Suprapubic skin (tissue), 4 donors: ENCODE measurements around the gene DAB2IP. TPM values are rescaled to one million over a fixed set of nuclear protein-coding genes. Genes with fewer than 3 reads are reported as not detected.

ENCODE experiments used
- DNase-seq, 2 donors: peaks; one replicate each; pipeline ENCODE4 v3.0.0-alpha.2; 2019; ENCODE audit warnings: low spot score in 2 of 2
- H3K27ac ChIP-seq: fragments of 200-600 bp; sonication (generic); one replicate; pipeline ENCODE4 v1.5.1; 2019
- H3K27me3 ChIP-seq: fragments of 200-600 bp; sonication (generic); one replicate; pipeline ENCODE4 v1.5.1; 2019
- H3K36me3 ChIP-seq: fragments of 200-600 bp; sonication (generic); one replicate; pipeline ENCODE4 v1.5.1; 2019
- H3K4me1 ChIP-seq: fragments of 200-600 bp; sonication (generic); one replicate; pipeline ENCODE4 v1.5.1; 2019
- H3K4me3 ChIP-seq: fragments of 200-600 bp; sonication (generic); one replicate; pipeline ENCODE4 v1.5.1; 2019; ENCODE audit warnings: mild to moderate bottlenecking
- H3K9me3 ChIP-seq: fragments of 200-600 bp; sonication (generic); one replicate; pipeline ENCODE4 v1.5.1; 2019
- CTCF ChIP-seq, 2 donors: fragments of 200-600 bp in 1 of 2; fragments of 450-650 bp in 1 of 2; sonication (generic) in 1 of 2; IDR thresholded peaks; one replicate each; pipeline ENCODE4 v1.5.1; 2016 to 2019; ENCODE audit warnings: antibody characterized with exemption in 2 of 2, mild to moderate bottlenecking in 1 of 2, moderate library complexity in 1 of 2
- EP300 ChIP-seq: sonication (generic); formaldehyde crosslinking; IDR thresholded peaks from one replicate; pipeline ENCODE4 v1.6.1; 2017; ENCODE audit warnings: antibody characterized with exemption
- POLR2A ChIP-seq, 2 donors: fragments of 450-650 bp; IDR thresholded peaks; one replicate each; pipeline ENCODE4 v1.6.1; 2017; ENCODE audit warnings: antibody characterized with exemption in 2 of 2, mild to moderate bottlenecking in 2 of 2, moderate library complexity in 2 of 2
- POLR2AphosphoS5 ChIP-seq, 3 donors: sonication (generic); formaldehyde crosslinking; IDR thresholded peaks; one replicate each; pipeline ENCODE4 v1.6.1; 2017; ENCODE audit warnings: antibody characterized with exemption in 3 of 3
- WGBS: methylation state at CpG from one replicate; pipeline ENCODE4 v1.1.5; 2018; 5-methylcytosine and 5-hydroxymethylcytosine counted together
- total RNA-seq, 4 donors: library from RNA; depleted of rRNA; stranded (reverse); fragments of >200 nt; gene quantifications; one replicate each; pipeline ENCODE4 v1.1.0, GENCODE V29; 2016

Gene DAB2IP
- total RNA-seq, 4 donors from 2014 or later: 47.6 to 55.6 (median 50.3) TPM

DNA sequence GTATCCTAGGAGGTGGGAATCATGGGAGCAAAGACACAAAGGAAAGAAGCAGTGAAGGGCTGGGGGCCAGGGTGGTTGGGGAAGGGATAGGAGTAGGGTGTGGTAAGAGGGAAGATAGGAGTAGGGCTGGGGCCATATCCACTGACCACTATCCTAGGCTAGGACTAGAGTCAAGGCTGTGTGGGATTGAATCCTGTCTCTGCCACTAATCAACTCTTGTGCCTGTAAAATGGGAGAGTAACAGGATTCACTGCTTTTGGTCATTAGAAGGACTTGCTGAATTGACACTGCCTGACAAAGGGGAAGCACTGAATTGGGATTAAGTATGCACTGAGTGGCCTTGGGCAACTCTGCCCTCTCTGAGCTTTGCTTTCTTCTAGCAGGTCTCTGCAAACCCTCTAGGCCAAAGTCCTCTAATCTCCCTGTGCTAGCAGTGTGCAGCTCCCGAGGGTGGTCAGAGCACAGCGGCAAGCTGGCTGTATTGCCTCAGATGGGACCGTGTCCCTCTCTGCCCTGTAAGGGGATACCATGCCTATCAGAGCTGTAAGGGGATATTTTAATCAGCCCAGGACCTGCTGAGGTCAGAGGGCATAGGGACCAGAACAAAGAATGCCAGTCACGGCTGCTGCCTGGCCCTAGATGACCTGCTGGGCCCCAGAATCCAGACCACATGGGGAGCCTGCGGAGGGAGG, 12.4 kb upstream of the DAB2IP start:
- Histone ChIP-seq H3K36me3 (no peaks in the 10 kb centered on the region), H3K4me3 (no peak overlapping the region), H3K4me1 (peaks cover 41% of the 10 kb centered on the region), H3K9me3 (no peaks in the 10 kb centered on the region), H3K27ac (no peak overlapping the region), H3K27me3 (no peaks in the 10 kb centered on the region)
- DNase-seq: no peak
- WGBS: no CpG with 5 or more reads among the region's 5 CpGs
- no peak for TF ChIP-seq POLR2A (IDR thresholded peaks at IDR 0.05)
- no peak for TF ChIP-seq EP300
- no peak for TF ChIP-seq POLR2AphosphoS5 (IDR thresholded peaks at IDR 0.05)
- TF ChIP-seq CTCF (IDR thresholded peaks at IDR 0.05): no peak

DNA sequence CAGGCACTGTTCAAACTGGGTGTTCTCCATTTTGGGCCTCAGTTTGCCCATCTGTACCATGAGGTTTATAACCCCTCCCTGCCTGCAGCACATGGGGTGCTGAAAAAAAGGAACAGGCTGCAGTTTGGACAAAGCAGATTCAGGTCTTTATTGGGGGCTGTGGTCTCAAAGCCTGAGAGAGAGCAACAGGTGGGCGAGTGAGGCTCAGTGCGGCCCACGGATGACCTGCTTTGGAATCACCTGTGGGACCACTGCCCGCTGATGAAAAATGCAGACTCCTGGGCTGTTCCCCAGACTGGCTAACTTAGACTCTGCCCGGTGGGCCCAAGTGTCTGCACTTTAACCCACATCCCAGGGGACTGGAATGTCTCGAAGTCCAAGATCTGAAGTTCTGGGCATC, 11.8 kb upstream of the DAB2IP start:
- DNase-seq: no peak
- Histone ChIP-seq H3K27ac (no peak overlapping the region), H3K4me1 (peaks cover 35% of the 10 kb centered on the region), H3K36me3 (no peaks in the 10 kb centered on the region), H3K9me3 (no peaks in the 10 kb centered on the region), H3K4me3 (no peak overlapping the region), H3K27me3 (no peaks in the 10 kb centered on the region)
- WGBS: 98% methylated on average over 4 of the region's 6 CpGs
- TF ChIP-seq POLR2A (IDR thresholded peaks at IDR 0.05) (no peak), POLR2AphosphoS5 (IDR thresholded peaks at IDR 0.05) (no peak), EP300 (no peak)

- Histone ChIP-seq H3K4me1 (peaks cover 32% of the 10 kb centered on the region), H3K36me3 (no peaks in the 10 kb centered on the region), H3K4me3 (no peak overlapping the region), H3K27ac (no peak overlapping the region), H3K27me3 (no peaks in the 10 kb centered on the region), H3K9me3 (no peaks in the 10 kb centered on the region)
- DNase-seq: no peak
- WGBS: 81% methylated on average over 8 of the region's 9 CpGs
- TF ChIP-seq CTCF (IDR thresholded peaks at IDR 0.05) (peak in 1 of 2 donors; percentile 46), POLR2A (IDR thresholded peaks at IDR 0.05) (no peak), EP300 (no peak), POLR2AphosphoS5 (IDR thresholded peaks at IDR 0.05) (no peak)
These were observed 11.4 kb upstream of the DAB2IP start for GRCh38 chr9:121640076-121640475.

DNA sequence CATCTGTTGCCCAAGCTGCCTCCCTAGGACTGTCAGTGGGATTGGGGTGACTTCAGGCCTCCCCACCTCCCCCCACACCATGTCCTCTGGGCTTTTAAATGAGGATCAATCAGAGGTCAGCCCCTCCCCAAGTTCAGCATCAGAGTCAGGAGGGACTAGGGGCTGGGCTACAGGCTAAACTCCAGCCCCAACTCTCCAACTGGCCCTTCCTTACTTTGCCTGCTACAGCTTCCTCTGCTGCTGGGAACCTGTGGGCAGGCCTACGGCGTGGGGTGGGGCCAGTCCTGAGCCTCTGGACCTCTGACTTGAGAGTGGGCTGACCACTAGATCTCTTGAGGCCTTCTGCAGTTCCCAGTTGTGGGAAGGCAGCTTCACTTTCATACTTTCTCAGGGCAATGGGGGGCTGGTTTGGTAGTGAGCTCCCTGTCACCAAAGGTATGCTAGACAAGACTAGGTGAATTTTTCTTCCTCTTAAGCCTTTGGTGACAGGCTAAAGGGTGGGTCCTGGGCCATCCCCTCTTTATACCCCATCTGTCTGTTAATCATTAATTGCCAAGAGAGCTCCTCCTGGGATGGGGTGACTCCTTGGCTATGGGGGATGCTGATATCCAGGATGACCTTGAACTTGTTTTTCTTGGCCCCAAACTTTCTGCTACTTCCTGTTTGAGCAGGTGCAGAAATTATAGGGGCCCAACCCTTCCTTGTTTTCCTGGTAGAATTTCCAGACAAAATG, 10.8 kb upstream of the DAB2IP start:
- no peaks in the 10 kb centered on the region for H3K36me3 ChIP-seq
- no peak for DNase-seq
- no peak for TF ChIP-seq CTCF (IDR thresholded peaks at IDR 0.05)
- no peak for TF ChIP-seq POLR2A (IDR thresholded peaks at IDR 0.05)
- peaks cover 30% of the 10 kb centered on the region for H3K4me1 ChIP-seq
- 64% methylated on average over 2 of the region's 2 CpGs for WGBS
- no peak overlapping the region for H3K27ac ChIP-seq
- no peaks in the 10 kb centered on the region for H3K9me3 ChIP-seq
- H3K4me3 ChIP-seq: no peak overlapping the region
- no peaks in the 10 kb centered on the region for H3K27me3 ChIP-seq

DNA sequence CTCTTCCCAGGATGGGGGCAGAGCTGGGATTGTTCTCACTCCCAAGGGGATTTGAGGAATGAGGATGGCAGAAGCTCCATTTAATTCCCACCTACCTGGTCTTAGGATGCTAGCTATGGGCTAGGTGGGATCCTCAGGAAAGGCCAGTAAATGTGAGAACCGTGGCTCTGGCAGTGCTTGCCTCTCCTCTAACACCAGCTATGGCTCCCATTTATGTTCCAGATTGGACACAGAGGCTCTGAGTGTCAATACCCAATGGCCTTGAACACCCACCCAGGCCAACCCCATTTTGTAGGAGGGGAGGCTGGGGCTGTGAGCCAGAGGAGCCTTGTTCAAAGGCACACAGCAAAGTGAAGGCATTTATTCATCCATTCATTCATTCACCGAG, 10.2 kb upstream of the DAB2IP start:
- WGBS: 91% methylated on average over 2 of the region's 2 CpGs
- Histone ChIP-seq H3K4me3 (no peak overlapping the region), H3K27ac (no peak overlapping the region), H3K4me1 (peaks cover 25% of the 10 kb centered on the region), H3K9me3 (no peaks in the 10 kb centered on the region), H3K36me3 (no peaks in the 10 kb centered on the region), H3K27me3 (no peaks in the 10 kb centered on the region)
- no peak for DNase-seq
- no peak for TF ChIP-seq POLR2A (IDR thresholded peaks at IDR 0.05)
- no peak for TF ChIP-seq EP300
- TF ChIP-seq POLR2AphosphoS5 (IDR thresholded peaks at IDR 0.05): no peak
- no peak for TF ChIP-seq CTCF (IDR thresholded peaks at IDR 0.05)
